HEK293 (cell line): ENCODE measurements around the gene SLC29A3.

Source experiments
- BCL11B ChIP-seq: fragments of 450-650 bp; formaldehyde crosslinking; IDR thresholded peaks from 2 replicates; pipeline ENCODE4 v1.5.1; 2016; ENCODE audit warnings: low read depth, missing biosample characterization, missing genetic modification characterization
- GLI4 ChIP-seq: fragments of 450-650 bp; formaldehyde crosslinking; IDR thresholded peaks from 2 replicates; pipeline ENCODE4 v1.5.1; 2016; ENCODE audit warnings: missing biosample characterization, missing genetic modification characterization
- SP2 ChIP-seq: fragments of 450-650 bp; formaldehyde crosslinking; IDR thresholded peaks from 2 replicates; pipeline ENCODE4 v1.5.1; 2016; ENCODE audit warnings: missing biosample characterization, missing genetic modification characterization
- ZNF169 ChIP-seq: fragments of 450-650 bp; formaldehyde crosslinking; IDR thresholded peaks from 2 replicates; pipeline ENCODE4 v1.5.1; 2016; ENCODE audit warnings: missing biosample characterization, missing genetic modification characterization
- ZNF501 ChIP-seq: fragments of 450-650 bp; formaldehyde crosslinking; IDR thresholded peaks from 2 replicates; pipeline ENCODE4 v1.5.1; 2016; ENCODE audit warnings: missing biosample characterization, missing genetic modification characterization
- TF ChIP-seq, protein P1 (sequence below): fragments of 450-650 bp; formaldehyde crosslinking; IDR thresholded peaks from 2 replicates; pipeline ENCODE4 v1.5.1; 2016; ENCODE audit warnings: missing biosample characterization, missing genetic modification characterization
- TF ChIP-seq, protein P2 (sequence below): fragments of 450-650 bp; formaldehyde crosslinking; IDR thresholded peaks from 2 replicates; pipeline ENCODE4 v1.5.1; 2016; ENCODE audit warnings: missing biosample characterization, missing genetic modification characterization

DNA sequence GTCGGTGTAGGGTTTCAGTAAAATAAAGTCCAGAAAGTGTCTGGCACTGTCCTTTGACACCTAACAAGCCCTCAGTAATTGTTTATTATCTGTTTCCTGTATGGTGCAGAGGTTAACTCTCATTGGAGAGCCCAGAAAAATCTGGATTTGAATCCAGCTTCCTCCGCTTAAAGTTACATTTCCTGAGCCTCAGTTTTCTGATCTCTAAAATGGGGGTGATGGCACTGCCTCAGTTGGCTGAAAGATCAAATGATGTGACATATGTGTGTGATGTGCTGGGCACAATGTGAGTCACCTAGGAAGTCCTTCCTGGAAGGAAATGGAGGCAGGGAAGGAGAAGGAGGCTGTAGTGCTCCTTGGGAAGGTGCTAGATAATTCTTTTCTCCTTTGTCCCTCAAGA lies 63.0 kb downstream of the SLC29A3 start:
- TF ChIP-seq, protein P1, sequence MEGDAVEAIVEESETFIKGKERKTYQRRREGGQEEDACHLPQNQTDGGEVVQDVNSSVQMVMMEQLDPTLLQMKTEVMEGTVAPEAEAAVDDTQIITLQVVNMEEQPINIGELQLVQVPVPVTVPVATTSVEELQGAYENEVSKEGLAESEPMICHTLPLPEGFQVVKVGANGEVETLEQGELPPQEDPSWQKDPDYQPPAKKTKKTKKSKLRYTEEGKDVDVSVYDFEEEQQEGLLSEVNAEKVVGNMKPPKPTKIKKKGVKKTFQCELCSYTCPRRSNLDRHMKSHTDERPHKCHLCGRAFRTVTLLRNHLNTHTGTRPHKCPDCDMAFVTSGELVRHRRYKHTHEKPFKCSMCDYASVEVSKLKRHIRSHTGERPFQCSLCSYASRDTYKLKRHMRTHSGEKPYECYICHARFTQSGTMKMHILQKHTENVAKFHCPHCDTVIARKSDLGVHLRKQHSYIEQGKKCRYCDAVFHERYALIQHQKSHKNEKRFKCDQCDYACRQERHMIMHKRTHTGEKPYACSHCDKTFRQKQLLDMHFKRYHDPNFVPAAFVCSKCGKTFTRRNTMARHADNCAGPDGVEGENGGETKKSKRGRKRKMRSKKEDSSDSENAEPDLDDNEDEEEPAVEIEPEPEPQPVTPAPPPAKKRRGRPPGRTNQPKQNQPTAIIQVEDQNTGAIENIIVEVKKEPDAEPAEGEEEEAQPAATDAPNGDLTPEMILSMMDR (tag by site-specific recombination), result no peak
- TF ChIP-seq SP2 (no peak), ZNF501 (tag by site-specific recombination) (no peak), GLI4 (tag by site-specific recombination) (no peak), ZNF169 (tag by site-specific recombination) (no peak), BCL11B (tag by site-specific recombination) (no peak)
- TF ChIP-seq, protein P2, sequence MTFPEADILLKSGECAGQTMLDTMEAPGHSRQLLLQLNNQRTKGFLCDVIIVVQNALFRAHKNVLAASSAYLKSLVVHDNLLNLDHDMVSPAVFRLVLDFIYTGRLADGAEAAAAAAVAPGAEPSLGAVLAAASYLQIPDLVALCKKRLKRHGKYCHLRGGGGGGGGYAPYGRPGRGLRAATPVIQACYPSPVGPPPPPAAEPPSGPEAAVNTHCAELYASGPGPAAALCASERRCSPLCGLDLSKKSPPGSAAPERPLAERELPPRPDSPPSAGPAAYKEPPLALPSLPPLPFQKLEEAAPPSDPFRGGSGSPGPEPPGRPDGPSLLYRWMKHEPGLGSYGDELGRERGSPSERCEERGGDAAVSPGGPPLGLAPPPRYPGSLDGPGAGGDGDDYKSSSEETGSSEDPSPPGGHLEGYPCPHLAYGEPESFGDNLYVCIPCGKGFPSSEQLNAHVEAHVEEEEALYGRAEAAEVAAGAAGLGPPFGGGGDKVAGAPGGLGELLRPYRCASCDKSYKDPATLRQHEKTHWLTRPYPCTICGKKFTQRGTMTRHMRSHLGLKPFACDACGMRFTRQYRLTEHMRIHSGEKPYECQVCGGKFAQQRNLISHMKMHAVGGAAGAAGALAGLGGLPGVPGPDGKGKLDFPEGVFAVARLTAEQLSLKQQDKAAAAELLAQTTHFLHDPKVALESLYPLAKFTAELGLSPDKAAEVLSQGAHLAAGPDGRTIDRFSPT, result no peak
